Upper lobe of left lung (tissue), 6 donors: Measurements from ENCODE around the gene PIGL. TPM values are rescaled to one million over a fixed set of nuclear protein-coding genes. Genes with fewer than 3 reads are reported as not detected.

Experiments used
- ATAC-seq, 2 donors: fragments of 200-7000 bp; cut with Tn5 transposase; one replicate each; pipeline ENCODE4 v1.9.1; 2022; ENCODE audit warnings: mild to moderate bottlenecking in 2 of 2, moderate library complexity in 2 of 2; ENCODE audit not compliant: low FRiP score in 2 of 2
- DNase-seq, 2 donors: peaks; one replicate each; pipeline ENCODE4 v3.0.0-alpha.2; 2019 to 2020
- H3K27ac ChIP-seq, 4 donors: fragments of 200-600 bp; sonication (generic); one replicate each; pipeline ENCODE4 v1.5.1; 2016 to 2019
- H3K27me3 ChIP-seq, 4 donors: fragments of 200-600 bp; sonication (generic); one replicate each; pipeline ENCODE4 v1.5.1; 2017 to 2019
- H3K36me3 ChIP-seq, 4 donors: fragments of 200-600 bp; sonication (generic); one replicate each; pipeline ENCODE4 v1.5.1; 2016 to 2019
- H3K4me1 ChIP-seq, 4 donors: fragments of 200-600 bp; sonication (generic); one replicate each; pipeline ENCODE4 v1.5.1; 2018 to 2019
- H3K4me3 ChIP-seq, 4 donors: fragments of 200-600 bp; sonication (generic); one replicate each; pipeline ENCODE4 v1.5.1; 2017 to 2019; ENCODE audit warnings: mild to moderate bottlenecking in 2 of 4, moderate library complexity in 1 of 4
- H3K9me3 ChIP-seq, 4 donors: fragments of 200-600 bp; sonication (generic); one replicate each; pipeline ENCODE4 v1.5.1; 2018 to 2019
- EP300 ChIP-seq, 4 donors: sonication (generic); formaldehyde crosslinking; IDR thresholded peaks; one replicate each; pipeline ENCODE4 v1.5.1; 2017; ENCODE audit warnings: antibody characterized with exemption in 4 of 4, control low read depth in 2 of 4
- POLR2A ChIP-seq, 4 donors: fragments of 450-650 bp; IDR thresholded peaks; one replicate each; pipeline ENCODE4 v1.5.1; 2016 to 2017; ENCODE audit warnings: antibody characterized with exemption in 4 of 4, mild to moderate bottlenecking in 2 of 4
- POLR2AphosphoS5 ChIP-seq, 2 donors: sonication (generic); formaldehyde crosslinking; IDR thresholded peaks; one replicate each; pipeline ENCODE4 v1.5.1; 2017; ENCODE audit warnings: antibody characterized with exemption in 2 of 2
- WGBS, 2 donors: methylation state at CpG; one replicate each; pipeline ENCODE4 v1.1.5; 2017 to 2018; 5-methylcytosine and 5-hydroxymethylcytosine counted together
- total RNA-seq, 6 donors: library from RNA; depleted of rRNA in 4 of 6; stranded (reverse); fragments of >200 nt in 4 of 6; gene quantifications; one replicate each; pipeline versions ENCODE4 v1.1.0 to v1.2.1, GENCODE V29; 2016 to 2021
- TF ChIP-seq, protein P1 (sequence below), 6 experiments: fragments of 450-650 bp in 4 of 6; fragments of 200-600 bp in 2 of 6; sonication (generic) in 2 of 6; IDR thresholded peaks; one replicate each; pipeline ENCODE4 v1.5.1; 2016 to 2019; ENCODE audit warnings: antibody characterized with exemption in 6 of 6
- donor health status: DM: no; HTN: no; CAD: no; lungs with moderate emphysema.
- donor health status: DM: no; HTN: yes; CAD: no; lungs with severe emphysema.

The PIGL gene
- total RNA-seq, 6 donors from 2014 or later = 20.8 to 207 (median 53.1) TPM

DNA sequence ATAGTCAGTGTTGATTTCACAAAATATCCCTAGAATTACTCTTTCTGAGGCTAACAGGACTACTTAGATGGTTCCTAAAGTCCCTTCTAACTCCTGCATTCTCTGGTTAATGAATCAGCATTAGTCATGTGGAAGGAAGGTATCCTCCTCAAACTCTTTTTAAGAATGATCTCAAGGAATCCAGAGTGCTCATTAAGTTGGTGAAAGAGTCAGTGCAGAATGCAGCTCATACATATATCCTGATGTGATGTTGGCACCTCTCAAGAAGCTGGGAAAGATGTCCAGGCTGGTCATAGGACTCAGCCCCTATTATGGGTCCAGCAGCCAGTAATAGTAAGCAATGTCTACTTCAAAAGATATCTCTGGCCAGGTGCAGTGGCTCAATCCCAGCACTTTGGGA, 65.5 kb downstream of the PIGL start:
- Histone ChIP-seq H3K4me3 (no peak overlapping the region), H3K27me3 (no peaks in the 10 kb centered on the region), H3K36me3 (no peaks in the 10 kb centered on the region), H3K27ac (no peak overlapping the region), H3K9me3 (no peaks in the 10 kb centered on the region), H3K4me1 (peaks cover 22 to 28% (median 23%) of the 10 kb centered on the region in 4 donors)
- no peak for DNase-seq
- no peak for ATAC-seq
- TF ChIP-seq, protein P1, sequence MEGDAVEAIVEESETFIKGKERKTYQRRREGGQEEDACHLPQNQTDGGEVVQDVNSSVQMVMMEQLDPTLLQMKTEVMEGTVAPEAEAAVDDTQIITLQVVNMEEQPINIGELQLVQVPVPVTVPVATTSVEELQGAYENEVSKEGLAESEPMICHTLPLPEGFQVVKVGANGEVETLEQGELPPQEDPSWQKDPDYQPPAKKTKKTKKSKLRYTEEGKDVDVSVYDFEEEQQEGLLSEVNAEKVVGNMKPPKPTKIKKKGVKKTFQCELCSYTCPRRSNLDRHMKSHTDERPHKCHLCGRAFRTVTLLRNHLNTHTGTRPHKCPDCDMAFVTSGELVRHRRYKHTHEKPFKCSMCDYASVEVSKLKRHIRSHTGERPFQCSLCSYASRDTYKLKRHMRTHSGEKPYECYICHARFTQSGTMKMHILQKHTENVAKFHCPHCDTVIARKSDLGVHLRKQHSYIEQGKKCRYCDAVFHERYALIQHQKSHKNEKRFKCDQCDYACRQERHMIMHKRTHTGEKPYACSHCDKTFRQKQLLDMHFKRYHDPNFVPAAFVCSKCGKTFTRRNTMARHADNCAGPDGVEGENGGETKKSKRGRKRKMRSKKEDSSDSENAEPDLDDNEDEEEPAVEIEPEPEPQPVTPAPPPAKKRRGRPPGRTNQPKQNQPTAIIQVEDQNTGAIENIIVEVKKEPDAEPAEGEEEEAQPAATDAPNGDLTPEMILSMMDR (IDR thresholded peaks at IDR 0.05) = no peak
- TF ChIP-seq POLR2A (IDR thresholded peaks at IDR 0.05) = no peak
- TF ChIP-seq EP300 (IDR thresholded peaks at IDR 0.05) = no peak
- no peak for TF ChIP-seq POLR2AphosphoS5 (IDR thresholded peaks at IDR 0.05)

DNA sequence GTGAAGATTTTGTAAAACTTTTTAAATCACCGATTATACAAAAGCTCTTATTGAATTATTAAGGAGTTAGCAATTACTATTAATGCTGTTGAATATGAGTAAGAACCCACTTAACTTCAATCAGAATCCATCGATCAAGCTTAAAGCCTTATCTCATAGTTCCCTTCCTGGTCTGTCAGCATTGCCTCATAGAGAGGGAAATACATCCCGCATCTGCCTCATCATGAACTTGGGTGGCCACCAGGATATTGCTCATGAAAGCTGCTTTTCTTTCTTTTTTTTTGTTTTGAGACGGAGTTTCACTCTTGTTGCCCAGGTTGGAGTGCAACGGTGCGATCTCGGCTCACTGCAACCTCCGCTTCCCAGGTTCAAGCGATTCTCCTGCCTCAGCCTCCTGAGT, 66.7 kb downstream of the PIGL start:
- Histone ChIP-seq H3K9me3 (no peaks in the 10 kb centered on the region), H3K36me3 (no peaks in the 10 kb centered on the region), H3K27ac (no peak overlapping the region), H3K4me1 (peaks cover 30 to 39% (median 32%) of the 10 kb centered on the region in 4 donors), H3K27me3 (no peaks in the 10 kb centered on the region), H3K4me3 (no peak overlapping the region)
- no peak for TF ChIP-seq POLR2A (IDR thresholded peaks at IDR 0.05)
- no peak for TF ChIP-seq EP300 (IDR thresholded peaks at IDR 0.05)
- ATAC-seq (no peak), DNase-seq (no peak)
- 84 to 85% methylated on average over 9 of the region's 9 CpGs for WGBS, 2 donors

DNA sequence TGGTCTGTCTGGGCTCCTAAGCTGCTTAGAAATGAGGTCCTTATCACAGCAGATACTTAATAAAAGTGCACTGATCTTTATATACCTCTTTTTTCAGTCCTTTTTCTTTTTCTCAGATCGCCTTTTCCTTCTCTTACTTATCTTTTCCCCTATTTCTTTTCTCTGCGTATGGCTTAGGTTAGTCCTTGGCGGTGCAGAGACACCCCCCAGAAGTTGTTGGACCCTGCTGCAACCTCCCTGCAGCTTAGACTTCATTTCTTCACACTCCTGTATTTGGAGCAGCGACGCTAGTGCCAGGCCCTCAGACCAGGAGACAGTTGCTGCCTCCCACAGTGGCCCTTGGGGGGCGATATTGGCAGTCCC, 68.6 kb downstream of the PIGL start:
- 56% methylated on average over 6 of the region's 6 CpGs for WGBS, 2 donors
- Histone ChIP-seq H3K27ac (peak overlapping the region; percentile 85 to 91 (median 90)), H3K9me3 (no peaks in the 10 kb centered on the region), H3K4me3 (peak overlapping the region in 2 of 4 donors; percentile 20 to 25), H3K36me3 (no peaks in the 10 kb centered on the region), H3K4me1 (peaks cover 30 to 39% (median 32%) of the 10 kb centered on the region in 4 donors), H3K27me3 (no peaks in the 10 kb centered on the region)
- DNase-seq (no peak), ATAC-seq (no peak)
- TF ChIP-seq, protein P1 (IDR thresholded peaks at IDR 0.05) = peak in 1 of 6 experiments; percentile 25
- TF ChIP-seq POLR2A (IDR thresholded peaks at IDR 0.05) (no peak), EP300 (IDR thresholded peaks at IDR 0.05) (no peak)

DNA sequence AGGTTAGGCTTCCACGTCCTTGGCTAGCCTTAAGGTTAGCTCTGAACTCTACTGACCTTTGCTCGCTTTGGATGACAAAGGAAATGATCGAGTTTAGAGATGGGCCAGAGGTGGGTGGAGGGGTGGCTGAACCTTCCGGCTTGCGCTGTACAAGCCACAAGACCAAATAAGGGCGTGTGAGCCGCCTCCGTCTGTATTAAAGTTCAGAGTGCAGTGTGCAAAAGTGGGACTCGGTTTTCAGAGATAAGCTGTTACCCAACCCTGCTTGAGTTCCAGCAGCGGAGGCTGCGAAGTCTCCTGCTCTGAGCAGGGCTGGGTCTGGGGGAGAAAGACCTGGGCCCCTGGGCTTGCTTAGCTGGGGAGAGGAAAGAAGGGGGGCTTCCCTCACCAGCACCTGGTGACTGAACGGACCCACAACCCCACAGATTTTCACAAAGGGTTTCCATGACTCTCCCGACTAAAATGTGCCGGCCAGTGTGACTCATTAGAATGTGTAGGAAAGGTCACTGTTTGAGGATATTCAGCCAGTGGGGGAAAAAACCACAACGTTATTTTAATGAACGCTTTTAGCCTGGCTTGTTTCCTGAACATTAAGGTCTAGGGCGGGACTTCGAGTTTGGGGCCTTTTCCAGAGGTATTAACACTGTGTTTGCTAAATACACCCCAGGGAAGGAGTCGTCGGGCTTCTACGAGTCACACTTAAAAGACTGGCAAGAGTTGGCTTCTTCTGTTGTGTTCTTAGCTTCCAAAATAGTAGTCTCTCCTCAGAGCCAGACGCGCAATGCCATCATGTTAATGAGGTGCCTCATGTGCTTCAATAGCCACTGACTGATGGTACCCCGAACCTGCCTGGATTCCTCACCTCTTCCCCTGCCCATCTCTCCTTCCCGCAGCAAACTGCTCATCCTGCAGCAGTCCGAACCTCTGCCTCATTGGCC, 69.3 kb downstream of the PIGL start:
- ATAC-seq (peak; percentile 94 to 95), DNase-seq (peak in 1 of 2 donors; percentile 93)
- 25 to 29% methylated on average over 24 to 26 of the region's 26 CpGs for WGBS, 2 donors
- Histone ChIP-seq H3K9me3 (no peaks in the 10 kb centered on the region), H3K27ac (peak overlapping the region; percentile 85 to 91 (median 90)), H3K4me1 (peaks cover 30 to 39% (median 32%) of the 10 kb centered on the region in 4 donors), H3K4me3 (peak overlapping the region in 3 of 4 donors; percentile 6 to 25 (median 20)), H3K36me3 (no peaks in the 10 kb centered on the region), H3K27me3 (no peaks in the 10 kb centered on the region)
- TF ChIP-seq EP300 (IDR thresholded peaks at IDR 0.05) (peak in 1 of 4 donors; percentile 20), POLR2A (IDR thresholded peaks at IDR 0.05) (peak in 2 of 4 donors; percentile 42 to 59), POLR2AphosphoS5 (IDR thresholded peaks at IDR 0.05) (peak; percentile 62 to 70)
- TF ChIP-seq, protein P1 (IDR thresholded peaks at IDR 0.05) = peak in 3 of 6 experiments; percentile 4 to 51 (median 46)

DNA sequence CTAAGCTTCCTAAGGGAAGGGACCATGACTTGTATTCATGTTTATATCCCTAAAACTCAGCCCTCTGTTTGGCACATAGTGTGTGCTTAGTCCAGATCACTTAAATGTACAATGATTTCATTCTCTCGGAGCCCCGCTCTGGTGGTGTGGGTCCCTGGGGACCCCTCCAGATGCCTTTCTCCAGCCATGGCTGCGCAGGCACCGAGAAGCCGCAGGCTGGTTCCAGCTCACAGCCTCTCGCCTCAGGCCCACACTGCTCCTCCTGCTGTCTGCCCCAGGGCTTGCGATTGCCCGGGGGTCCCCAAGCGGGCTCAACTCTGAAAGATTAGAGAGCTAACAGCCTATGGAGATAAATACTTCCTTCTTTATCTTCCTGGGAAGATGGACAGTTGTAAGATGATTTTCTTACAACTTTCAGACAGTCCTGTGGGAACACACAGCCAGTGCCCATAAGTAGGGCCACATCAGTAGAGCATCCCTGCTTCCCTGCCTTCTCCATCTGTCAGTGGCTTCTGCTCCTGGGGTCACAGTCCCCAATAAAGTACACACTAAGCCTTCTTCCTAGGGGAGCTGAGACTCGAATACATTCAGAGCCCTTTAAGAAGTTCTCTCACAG, 70.0 kb downstream of the PIGL start:
- peak in 1 of 2 donors; percentile 62 for DNase-seq

More for the DNA sequence above, 70.0 kb downstream of the PIGL start:
- Histone ChIP-seq H3K27ac (peak overlapping the region; percentile 85 to 91 (median 90)), H3K4me3 (no peak overlapping the region), H3K9me3 (no peaks in the 10 kb centered on the region), H3K36me3 (no peaks in the 10 kb centered on the region), H3K27me3 (no peaks in the 10 kb centered on the region), H3K4me1 (peaks cover 30 to 39% (median 32%) of the 10 kb centered on the region in 4 donors)
- WGBS, 2 donors = 73 to 82% methylated on average over 10 of the region's 10 CpGs
- no peak for TF ChIP-seq EP300 (IDR thresholded peaks at IDR 0.05)
- TF ChIP-seq, protein P1 (IDR thresholded peaks at IDR 0.05) = no peak
- no peak for TF ChIP-seq POLR2A (IDR thresholded peaks at IDR 0.05)
- no peak for TF ChIP-seq POLR2AphosphoS5 (IDR thresholded peaks at IDR 0.05)
- ATAC-seq = no peak
